Measurements from ENCODE around the gene BLCAP.
A peak's percentile ranks its signal among the peaks of the same experiment; 100 is the strongest.

The BLCAP gene

GRCh38 chr20:37530696-37531095 lies 3.0 kb upstream of the BLCAP start:
- CTCF ChIA-PET = interaction anchor here (1.0 to 9.2 kb wide), 7 partner anchors 15 to 337 kb away, joined by 3 to 153 read pairs (median 3); no protein-coding TSS in a partner anchor
- POLR2A ChIA-PET = no interaction called here
- no peak for TF ChIP-seq CTCF (IDR thresholded peaks at IDR 0.05; ENCODE audit: control extremely low read depth, extremely low read depth, low read depth, missing control alignments)
- DNase-seq (ENCODE audit: extremely low spot score) = no peak

GRCh38 chr20:37529968-37530600 lies 2.4 kb upstream of the BLCAP start:
- CTCF ChIA-PET = interaction anchor here (1.0 to 9.2 kb wide), 7 partner anchors 14 to 337 kb away, joined by 3 to 153 read pairs (median 3); no protein-coding TSS in a partner anchor
- DNase-seq (ENCODE audit: extremely low spot score) = no peak
- POLR2A ChIA-PET = no interaction called here
- no peak for TF ChIP-seq CTCF (IDR thresholded peaks at IDR 0.05; ENCODE audit: control extremely low read depth, extremely low read depth, low read depth, missing control alignments)

- peak; percentile 26 for TF ChIP-seq CTCF (IDR thresholded peaks at IDR 0.05; ENCODE audit: control extremely low read depth, extremely low read depth, low read depth, missing control alignments)
- CTCF ChIA-PET = interaction anchor here (1.2 to 9.2 kb wide), 6 partner anchors 14 to 336 kb away, joined by 3 to 153 read pairs (median 5); no protein-coding TSS in a partner anchor
- POLR2A ChIA-PET = no interaction called here
- DNase-seq (ENCODE audit: extremely low spot score) = no peak
These were observed 1.7 kb upstream of the BLCAP start for GRCh38 chr20:37529214-37529967.

- ChIA-PET POLR2A (no interaction called here), CTCF (interaction anchor here (1.5 to 9.2 kb wide), 3 partner anchors 8 to 333 kb away, joined by 3 to 153 read pairs (median 7); no protein-coding TSS in a partner anchor)
- no peak for DNase-seq (ENCODE audit: extremely low spot score)
- TF ChIP-seq CTCF (IDR thresholded peaks at IDR 0.05; ENCODE audit: control extremely low read depth, extremely low read depth, low read depth, missing control alignments) = no peak
These were observed 954 bp upstream of the BLCAP start for GRCh38 chr20:37528446-37529213.

- CTCF ChIA-PET = interaction anchor here (1.2 to 2.1 kb wide), 4 partner anchors 8 to 331 kb away, joined by 3 to 7 read pairs (median 5); no protein-coding TSS in a partner anchor
- no peak for DNase-seq (ENCODE audit: extremely low spot score)
- TF ChIP-seq CTCF (IDR thresholded peaks at IDR 0.05; ENCODE audit: control extremely low read depth, extremely low read depth, low read depth, missing control alignments) = no peak
- POLR2A ChIA-PET = no interaction called here
These were observed 638 bp downstream of the BLCAP start for GRCh38 chr20:37526839-37527637.
